Activated T-helper 17 cell treated with anti-CD3 and anti-CD28 coated beads, Interleukin-2, amount 50 U/mL, for 72 hours (primary cell): ENCODE results near the gene CDK14. TPM values are rescaled to one million over a fixed set of nuclear protein-coding genes. Genes with fewer than 3 reads are reported as not detected.
"Not testable (repeated sequence)": the region's sequence is repeated elsewhere in the genome, so short reads cannot be mapped to it uniquely, and the experiment has no call there.

ENCODE experiments used
- ATAC-seq: fragments of 150-1000 bp; cut with Tn5 transposase; replicated peaks from 2 replicates; pipeline ENCODE4 v1.10.0; 2021; ENCODE audit warnings: mild to moderate bottlenecking, moderate library complexity
- H3K27ac Mint-ChIP-seq: one replicate; pipeline ENCODE4 v1.8.0; 2022; ENCODE audit warnings: mixed read lengths
- H3K27me3 Mint-ChIP-seq: one replicate; pipeline ENCODE4 v1.8.0; 2022; ENCODE audit warnings: mixed read lengths
- H3K36me3 Mint-ChIP-seq: one replicate; pipeline ENCODE4 v1.8.0; 2022; ENCODE audit warnings: low read depth, mild to moderate bottlenecking, mixed read lengths
- H3K4me1 Mint-ChIP-seq: one replicate; pipeline ENCODE4 v1.8.0; 2022; ENCODE audit warnings: mixed read lengths
- H3K4me3 Mint-ChIP-seq: one replicate; pipeline ENCODE4 v1.8.0; 2022; ENCODE audit warnings: mild to moderate bottlenecking, mixed read lengths
- H3K9me3 Mint-ChIP-seq: one replicate; pipeline ENCODE4 v1.8.0; 2022; ENCODE audit warnings: mixed read lengths
- total RNA-seq, 2 donors: library from RNA; stranded (reverse); gene quantifications; one replicate each; pipeline ENCODE4 v1.2.3, GENCODE V29; 2022

Gene CDK14
- total RNA-seq, 2 donors from 2014 or later = 0.04 to 1.4 TPM

DNA sequence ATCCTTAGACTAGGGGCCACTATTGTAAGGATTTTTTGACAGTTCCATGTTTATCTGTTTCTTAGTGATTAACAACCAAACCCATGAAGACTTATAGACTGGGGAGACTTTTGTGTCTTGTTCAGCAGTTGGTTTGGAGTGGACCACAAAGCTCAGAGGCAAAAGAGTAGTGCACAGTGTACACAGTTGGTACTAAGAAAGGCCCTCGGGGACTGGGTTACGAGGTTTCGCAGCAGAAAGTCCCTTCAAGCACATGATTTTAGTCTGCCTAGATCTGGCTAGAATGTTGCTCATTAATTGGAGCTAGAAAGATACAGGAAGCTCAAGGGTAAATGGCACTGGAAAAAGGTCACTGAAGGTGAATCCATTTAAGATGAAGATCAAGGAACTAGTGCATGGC lies 35.4 kb downstream of the CDK14 start:
- Mint-ChIP-seq H3K4me1 (no peaks in the 10 kb centered on the region), H3K27me3 (peaks cover 4% of the 10 kb centered on the region), H3K27ac (no peak overlapping the region), H3K4me3 (no peak overlapping the region), H3K36me3 (no peaks in the 10 kb centered on the region), H3K9me3 (no peaks in the 10 kb centered on the region)
- ATAC-seq = no peak

DNA sequence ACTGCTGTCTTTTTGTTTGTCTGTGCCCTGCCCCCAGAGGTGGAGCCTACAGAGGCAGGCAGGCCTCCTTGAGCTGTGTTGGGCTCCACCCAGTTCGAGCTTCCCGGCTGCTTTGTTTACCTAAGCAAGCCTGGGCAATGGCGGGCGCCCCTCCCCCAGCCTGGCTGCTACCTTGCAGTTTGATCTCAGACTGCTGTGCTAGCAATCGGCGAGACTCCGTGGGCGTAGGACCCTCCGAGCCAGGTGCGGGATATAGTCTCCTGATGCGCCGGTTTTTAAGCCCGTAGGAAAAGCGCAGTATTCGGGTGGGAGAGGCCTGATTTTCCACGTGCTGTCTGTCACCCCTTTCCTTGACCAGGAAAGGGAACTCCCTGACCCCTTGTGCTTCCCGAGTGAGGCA lies 43.6 kb downstream of the CDK14 start:
- not testable (repeated sequence) for H3K4me1 Mint-ChIP-seq, H3K36me3 Mint-ChIP-seq, ATAC-seq, H3K27me3 Mint-ChIP-seq, H3K27ac Mint-ChIP-seq, H3K9me3 Mint-ChIP-seq, H3K4me3 Mint-ChIP-seq

DNA sequence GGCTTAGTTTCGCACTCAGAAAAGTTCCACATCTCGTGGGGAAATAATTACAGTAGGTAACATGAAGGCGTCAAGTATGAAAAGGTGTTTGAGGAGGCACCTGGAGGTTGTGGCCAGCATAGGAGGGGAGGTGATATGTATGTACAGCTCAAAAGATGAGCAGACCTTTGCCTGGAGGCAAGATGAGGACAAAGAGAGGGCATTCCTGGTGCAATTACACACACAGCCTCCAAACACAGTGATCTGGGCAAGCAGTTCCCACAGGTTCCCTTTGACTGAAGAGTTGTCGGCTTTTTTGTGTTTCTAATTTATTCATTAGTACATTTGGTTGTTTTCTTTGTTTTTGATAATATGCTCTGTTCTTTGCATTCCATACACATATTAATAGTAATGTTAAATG lies 46.9 kb downstream of the CDK14 start:
- Mint-ChIP-seq H3K4me1 (no peaks in the 10 kb centered on the region), H3K4me3 (no peak overlapping the region), H3K27me3 (no peaks in the 10 kb centered on the region), H3K9me3 (no peaks in the 10 kb centered on the region), H3K27ac (no peak overlapping the region), H3K36me3 (no peaks in the 10 kb centered on the region)
- no peak for ATAC-seq

DNA sequence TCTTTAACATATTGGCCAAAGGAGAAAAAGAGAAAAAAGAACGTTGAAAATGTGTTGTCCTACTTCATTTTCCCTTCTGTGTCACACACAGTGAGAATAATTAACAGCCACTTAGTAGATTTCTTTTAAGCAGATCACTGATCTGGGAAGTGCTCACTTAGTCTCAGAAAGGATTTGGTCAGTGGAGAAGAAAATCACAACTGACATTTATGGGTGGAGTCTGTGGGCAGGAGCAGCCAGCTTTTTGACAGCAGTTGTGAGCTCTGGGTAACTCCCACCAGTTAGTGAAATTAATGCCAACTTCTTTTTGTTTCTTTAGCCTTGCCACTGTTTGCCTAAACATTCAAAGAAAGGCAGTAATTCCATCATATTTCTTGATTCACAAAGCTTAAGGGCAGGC lies 49.7 kb downstream of the CDK14 start:
- no peak for ATAC-seq
- Mint-ChIP-seq H3K27ac (no peak overlapping the region), H3K9me3 (no peaks in the 10 kb centered on the region), H3K27me3 (no peaks in the 10 kb centered on the region), H3K4me1 (no peaks in the 10 kb centered on the region), H3K36me3 (no peaks in the 10 kb centered on the region), H3K4me3 (no peak overlapping the region)

DNA sequence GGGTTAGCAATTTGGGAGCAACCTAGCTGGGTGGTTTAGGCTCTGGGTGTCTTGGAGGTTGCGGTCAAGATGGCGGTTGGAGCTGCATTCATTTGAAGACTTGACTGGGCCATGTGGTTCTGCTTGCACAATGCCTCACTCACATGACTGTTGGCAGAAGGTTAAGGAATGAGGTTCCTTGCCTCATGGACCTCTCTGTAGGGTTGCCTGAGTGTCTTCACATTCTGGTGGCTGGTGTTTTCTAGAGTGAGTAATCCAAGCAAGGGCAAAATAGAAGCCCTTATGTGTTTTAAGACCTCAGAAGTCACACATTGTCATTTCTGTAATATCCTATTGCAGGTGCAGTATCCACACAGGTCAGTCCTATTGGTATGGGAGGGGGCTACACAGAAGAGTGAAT lies 52.0 kb downstream of the CDK14 start:
- H3K9me3 Mint-ChIP-seq = peaks cover 3% of the 10 kb centered on the region
- no peaks in the 10 kb centered on the region for H3K4me1 Mint-ChIP-seq
- no peaks in the 10 kb centered on the region for H3K27me3 Mint-ChIP-seq
- H3K36me3 Mint-ChIP-seq = no peaks in the 10 kb centered on the region
- no peak for ATAC-seq
- no peak overlapping the region for H3K27ac Mint-ChIP-seq
- no peak overlapping the region for H3K4me3 Mint-ChIP-seq

DNA sequence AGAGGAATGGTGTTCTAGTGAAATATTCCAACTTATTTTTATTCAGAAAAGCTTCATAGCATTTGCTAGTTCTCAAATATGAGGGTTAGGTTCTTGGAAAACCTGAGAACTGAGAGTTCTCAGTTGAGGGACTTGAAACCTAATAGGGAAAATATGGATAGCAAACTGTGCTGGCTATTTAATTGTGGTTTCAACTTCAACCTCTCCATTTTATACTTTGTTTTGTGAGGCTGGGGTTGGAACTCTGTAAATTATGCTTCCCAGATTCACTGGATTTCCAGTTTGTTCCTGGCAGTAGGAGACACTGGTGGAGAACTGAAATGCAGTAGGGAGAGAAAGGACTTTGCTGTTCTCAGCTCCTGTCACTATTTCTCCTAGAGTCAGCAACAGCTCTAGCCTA lies 52.7 kb downstream of the CDK14 start:
- no peak overlapping the region for H3K27ac Mint-ChIP-seq
- no peaks in the 10 kb centered on the region for H3K27me3 Mint-ChIP-seq
- peaks cover 3% of the 10 kb centered on the region for H3K9me3 Mint-ChIP-seq
- H3K4me3 Mint-ChIP-seq = no peak overlapping the region
- no peak for ATAC-seq
- no peaks in the 10 kb centered on the region for H3K4me1 Mint-ChIP-seq
- no peaks in the 10 kb centered on the region for H3K36me3 Mint-ChIP-seq

DNA sequence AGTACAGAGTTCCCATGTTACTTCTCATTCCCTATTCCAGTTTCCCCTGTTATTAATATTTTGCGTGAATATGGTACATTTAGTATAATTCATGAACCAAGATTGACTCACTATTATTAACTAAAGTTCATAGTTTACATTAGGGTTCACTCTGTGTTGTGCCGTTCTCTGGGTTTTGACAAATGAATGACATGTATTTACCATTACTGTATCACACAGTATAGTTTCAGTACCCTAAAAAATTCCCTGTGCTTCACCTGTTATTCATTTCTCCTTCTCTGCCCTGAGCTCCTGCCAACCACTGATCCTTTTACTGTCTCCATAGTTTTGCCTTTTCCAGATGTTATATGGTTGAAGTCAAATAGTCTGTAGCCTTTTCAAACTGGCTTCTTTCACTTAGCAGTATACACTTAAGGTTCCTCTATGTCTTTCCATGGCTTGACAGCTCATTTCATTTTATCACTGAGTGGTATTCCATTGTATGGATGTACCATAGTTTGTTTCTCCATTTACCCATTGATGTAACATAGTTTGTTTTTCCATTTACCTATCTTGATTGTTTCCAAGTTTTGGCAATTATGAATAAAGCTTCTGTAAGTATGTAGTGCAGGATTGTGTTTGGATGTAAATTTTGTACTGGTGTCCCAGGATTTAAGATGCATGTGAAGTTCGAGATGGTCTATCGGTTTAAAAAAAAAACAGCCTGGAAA lies 58.8 kb downstream of the CDK14 start:
- H3K27ac Mint-ChIP-seq = no peak overlapping the region
- no peak for ATAC-seq
- no peaks in the 10 kb centered on the region for H3K36me3 Mint-ChIP-seq
- no peak overlapping the region for H3K4me3 Mint-ChIP-seq
- H3K27me3 Mint-ChIP-seq = peaks cover 4% of the 10 kb centered on the region
- H3K9me3 Mint-ChIP-seq = peaks cover 10% of the 10 kb centered on the region
- H3K4me1 Mint-ChIP-seq = no peaks in the 10 kb centered on the region

DNA sequence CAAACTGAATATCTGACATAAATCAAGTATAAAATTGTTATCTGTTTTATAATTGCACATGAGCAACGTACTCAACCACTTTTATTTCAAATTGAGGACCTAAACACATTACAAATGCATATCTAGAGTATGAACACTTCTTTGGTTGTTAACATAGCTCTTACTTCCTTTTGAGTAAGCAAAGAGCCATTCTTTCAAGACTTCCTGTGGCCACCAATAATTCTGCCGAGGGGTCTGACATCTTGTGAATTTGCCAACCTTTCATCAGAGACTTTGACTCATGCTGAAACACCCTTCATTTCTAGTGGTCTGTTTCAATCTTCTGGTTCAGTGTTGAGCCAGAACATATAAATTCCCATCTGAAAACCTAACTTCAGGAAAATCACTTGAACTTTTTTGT lies 59.4 kb downstream of the CDK14 start:
- H3K4me1 Mint-ChIP-seq = no peaks in the 10 kb centered on the region
- ATAC-seq = no peak

DNA sequence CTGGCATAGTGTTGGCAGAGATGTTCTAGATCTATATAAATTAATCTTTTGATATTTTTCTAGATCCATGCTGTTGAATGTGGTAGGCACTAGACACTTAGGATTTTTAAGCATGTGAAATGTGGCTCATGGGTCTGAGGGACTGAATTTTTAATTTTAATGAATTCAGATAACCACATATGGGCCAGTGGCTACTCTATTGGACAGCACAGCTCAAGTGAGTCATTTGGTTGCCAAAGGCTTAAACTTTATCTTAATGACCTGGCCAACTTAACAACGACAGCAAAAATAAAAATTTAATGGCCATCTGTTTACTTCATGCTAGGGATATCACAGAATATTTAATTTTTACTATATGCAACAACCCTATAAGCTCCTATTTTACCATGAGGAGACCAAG lies 61.4 kb downstream of the CDK14 start:
- H3K27ac Mint-ChIP-seq = no peak overlapping the region
- peaks cover 4% of the 10 kb centered on the region for H3K27me3 Mint-ChIP-seq
- H3K36me3 Mint-ChIP-seq = no peaks in the 10 kb centered on the region
- H3K4me1 Mint-ChIP-seq = no peaks in the 10 kb centered on the region
- H3K4me3 Mint-ChIP-seq = no peak overlapping the region
- peaks cover 7% of the 10 kb centered on the region for H3K9me3 Mint-ChIP-seq
- ATAC-seq = no peak

More for the DNA sequence above, 59.4 kb downstream of the CDK14 start:
- Mint-ChIP-seq H3K4me3 (no peak overlapping the region), H3K9me3 (peaks cover 10% of the 10 kb centered on the region), H3K27ac (no peak overlapping the region), H3K36me3 (no peaks in the 10 kb centered on the region), H3K27me3 (peaks cover 4% of the 10 kb centered on the region)

DNA sequence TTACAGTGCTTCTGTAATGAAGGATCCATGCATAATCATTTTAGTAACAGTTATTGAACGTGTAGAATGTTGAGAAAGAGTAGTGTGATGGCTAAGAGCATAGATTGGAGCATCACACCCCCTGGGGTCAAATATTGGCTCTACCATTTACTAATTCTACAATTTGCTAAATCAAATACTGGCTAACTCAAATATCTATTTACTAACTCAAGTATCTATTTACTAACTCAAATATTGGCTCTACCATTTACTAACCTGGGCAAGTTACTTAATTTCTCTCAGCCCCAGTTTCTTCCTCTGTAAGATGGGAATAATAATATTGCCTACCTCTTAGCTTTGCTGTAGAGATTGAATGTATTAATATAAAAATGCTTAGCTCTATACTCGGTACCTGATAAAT lies 64.0 kb downstream of the CDK14 start:
- peaks cover 7% of the 10 kb centered on the region for H3K9me3 Mint-ChIP-seq
- H3K4me1 Mint-ChIP-seq = no peaks in the 10 kb centered on the region
- ATAC-seq = no peak
- no peak overlapping the region for H3K27ac Mint-ChIP-seq
- no peak overlapping the region for H3K4me3 Mint-ChIP-seq
- H3K27me3 Mint-ChIP-seq = peaks cover 4% of the 10 kb centered on the region
- H3K36me3 Mint-ChIP-seq = no peaks in the 10 kb centered on the region

DNA sequence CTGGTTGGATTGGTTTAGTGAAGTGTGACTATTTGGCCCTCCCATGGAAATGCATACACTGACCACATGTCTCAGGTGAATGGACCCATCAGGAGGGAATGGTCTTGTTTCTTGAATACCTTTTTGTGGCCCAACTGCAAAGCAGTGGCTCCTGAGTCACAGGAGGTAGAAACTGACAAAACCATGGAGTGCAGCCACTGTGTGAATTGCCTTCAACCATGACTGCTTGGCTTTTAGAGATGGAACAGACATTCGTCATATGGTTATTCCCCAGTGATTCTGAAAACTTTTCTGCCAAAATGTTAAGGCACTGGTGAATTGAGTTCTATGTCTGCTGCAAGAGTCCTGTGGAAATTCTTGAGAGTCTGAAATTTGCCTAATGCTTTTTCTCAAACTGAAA lies 64.7 kb downstream of the CDK14 start:
- Mint-ChIP-seq H3K36me3 (no peaks in the 10 kb centered on the region), H3K4me1 (no peaks in the 10 kb centered on the region), H3K27me3 (peaks cover 4% of the 10 kb centered on the region), H3K9me3 (peaks cover 7% of the 10 kb centered on the region), H3K27ac (no peak overlapping the region), H3K4me3 (no peak overlapping the region)
- no peak for ATAC-seq

DNA sequence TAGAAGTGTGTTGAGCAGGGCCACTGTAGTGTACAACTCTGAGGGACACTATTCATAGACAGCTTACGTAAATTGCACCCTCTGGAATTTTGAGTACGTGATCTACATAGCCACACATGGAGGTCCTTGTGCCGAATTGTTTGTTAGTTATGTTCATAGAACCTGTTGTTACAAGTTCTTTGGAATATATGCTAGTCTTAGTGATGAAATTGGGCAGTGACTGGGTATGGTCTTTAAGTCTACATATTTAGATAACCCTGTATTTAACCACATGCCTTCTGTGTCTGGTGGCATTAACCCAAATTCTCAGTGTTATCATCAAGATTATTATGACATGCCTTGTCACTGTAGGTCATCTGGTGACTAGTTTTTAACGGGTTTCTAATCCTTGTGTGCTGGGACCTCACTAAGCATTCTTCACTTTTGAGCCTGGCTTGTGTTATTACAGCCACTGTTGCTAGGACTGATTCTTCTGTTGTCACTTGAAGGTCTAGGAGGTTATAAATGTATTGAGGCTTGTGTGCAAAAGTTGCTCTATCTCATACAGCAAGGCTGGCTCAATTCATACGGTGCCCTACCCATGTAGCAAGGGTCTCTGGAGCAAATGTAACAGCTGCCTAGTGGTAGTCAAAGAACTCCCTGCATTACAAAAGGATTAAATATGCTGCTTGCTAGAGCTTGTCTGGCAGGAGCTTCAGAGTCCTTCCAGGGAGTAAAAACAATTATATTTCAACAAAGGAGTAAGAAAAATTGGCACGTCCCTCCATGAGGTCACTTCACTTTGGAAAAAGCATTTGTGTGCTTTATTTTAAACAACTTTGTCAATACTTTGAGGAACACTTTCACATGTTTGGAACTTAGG lies 65.4 kb downstream of the CDK14 start:
- Mint-ChIP-seq H3K27ac (no peak overlapping the region), H3K4me3 (no peak overlapping the region), H3K9me3 (peaks cover 7% of the 10 kb centered on the region), H3K27me3 (peaks cover 4% of the 10 kb centered on the region), H3K36me3 (no peaks in the 10 kb centered on the region), H3K4me1 (no peaks in the 10 kb centered on the region)
- no peak for ATAC-seq

DNA sequence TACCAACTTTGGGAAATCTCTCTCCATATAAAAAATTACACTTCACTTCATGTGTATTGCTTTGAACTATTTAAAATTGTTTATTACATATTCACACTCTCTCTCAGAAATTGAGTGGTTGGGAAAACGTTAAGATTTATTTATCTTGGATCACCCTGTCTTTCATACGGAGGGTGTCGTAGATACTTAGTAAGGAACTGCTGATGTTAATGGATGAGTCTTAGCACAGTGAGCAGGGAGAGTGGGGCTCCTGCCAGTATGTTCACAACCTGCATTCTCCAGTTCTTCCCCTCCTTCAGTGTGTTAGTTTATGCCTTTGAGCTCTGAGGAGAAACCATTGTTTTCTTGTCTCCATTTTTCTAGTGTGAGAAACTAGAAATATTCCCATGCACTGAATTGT lies 67.1 kb downstream of the CDK14 start:
- no peak for ATAC-seq
- Mint-ChIP-seq H3K36me3 (no peaks in the 10 kb centered on the region), H3K4me3 (no peak overlapping the region), H3K4me1 (no peaks in the 10 kb centered on the region), H3K9me3 (peaks cover 7% of the 10 kb centered on the region), H3K27ac (no peak overlapping the region), H3K27me3 (peaks cover 4% of the 10 kb centered on the region)

DNA sequence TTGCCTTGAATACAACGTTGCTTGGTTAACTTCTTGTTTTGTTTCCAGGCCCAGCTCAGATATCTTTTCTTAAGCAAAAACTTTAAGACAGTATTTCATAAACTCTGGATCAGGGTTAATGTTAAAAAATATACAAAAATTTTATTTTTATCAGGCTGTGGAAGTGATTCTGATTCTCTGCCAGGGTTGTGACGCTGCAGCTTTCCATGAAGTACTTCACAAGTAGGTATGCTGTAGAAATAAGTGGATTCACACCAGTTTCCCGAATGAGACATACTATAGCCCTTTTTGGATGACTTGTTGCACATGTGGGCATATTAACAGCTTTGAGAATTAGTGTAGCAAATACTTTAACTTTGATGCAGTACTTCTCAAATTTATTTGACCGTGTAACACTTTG lies 70.1 kb downstream of the CDK14 start:
- H3K9me3 Mint-ChIP-seq = peaks cover 3% of the 10 kb centered on the region
- H3K27me3 Mint-ChIP-seq = no peaks in the 10 kb centered on the region
- no peaks in the 10 kb centered on the region for H3K4me1 Mint-ChIP-seq
- no peaks in the 10 kb centered on the region for H3K36me3 Mint-ChIP-seq
- H3K27ac Mint-ChIP-seq = no peak overlapping the region
- no peak overlapping the region for H3K4me3 Mint-ChIP-seq
- ATAC-seq = no peak

DNA sequence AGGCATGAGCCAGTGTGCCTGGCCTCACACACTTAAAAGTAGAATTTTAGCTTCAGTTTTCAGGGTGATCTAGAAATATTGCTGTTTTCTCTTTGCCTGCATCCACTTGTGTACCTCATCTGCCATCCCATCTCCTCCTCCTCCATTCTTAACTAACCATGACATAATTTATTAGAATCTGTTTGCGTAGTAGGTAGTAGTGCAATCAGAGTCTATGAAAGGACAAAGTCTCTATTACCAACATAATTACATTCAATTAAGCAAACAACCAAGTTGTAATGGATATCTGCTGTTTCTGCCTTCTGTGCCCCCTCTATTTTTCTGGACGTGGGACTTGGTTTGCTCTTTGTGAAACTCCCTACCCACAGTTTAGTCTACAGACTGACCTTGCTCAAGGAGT lies 72.9 kb downstream of the CDK14 start:
- no peak for ATAC-seq
- Mint-ChIP-seq H3K27me3 (no peaks in the 10 kb centered on the region), H3K9me3 (peaks cover 3% of the 10 kb centered on the region), H3K27ac (no peak overlapping the region), H3K36me3 (no peaks in the 10 kb centered on the region), H3K4me3 (no peak overlapping the region), H3K4me1 (no peaks in the 10 kb centered on the region)
